Adrenal gland (tissue), 12 donors: ENCODE data around the gene MIOX. TPM values are rescaled to one million over a fixed set of nuclear protein-coding genes. Genes with fewer than 3 reads are reported as not detected.

Source experiments
- DNase-seq, 7 donors: peaks; one replicate each; pipeline ENCODE4 v3.0.0-alpha.2; 2019 to 2020
- H3K27ac ChIP-seq, 5 donors: fragments of 200-600 bp; sonication (generic) in 4 of 5; 1 replicate in 3 of 5; 2 replicates in 2 of 5; pipeline versions ENCODE4 v1.5.1 to v1.8.0; 2016 to 2020; ENCODE audit warnings: mild to moderate bottlenecking in 1 of 5
- H3K27me3 ChIP-seq: fragments of 200-600 bp; 2 replicates; pipeline ENCODE4 v1.8.0; 2021
- H3K36me3 ChIP-seq, 2 donors: fragments of 200-600 bp; replicated peaks in 1 of 2; 1 replicate in 1 of 2; 2 replicates in 1 of 2; pipeline versions ENCODE4 v1.5.1 to v1.8.0; 2018 to 2022
- H3K4me1 ChIP-seq, 2 donors: fragments of 200-600 bp; replicated peaks in 1 of 2; 1 replicate in 1 of 2; 2 replicates in 1 of 2; pipeline versions ENCODE4 v1.5.1 to v1.8.0; 2018 to 2021
- H3K4me3 ChIP-seq, 4 donors: fragments of 200-600 bp; sonication (generic) in 3 of 4; one replicate each; pipeline ENCODE4 v1.5.1; 2016 to 2018
- H3K9me3 ChIP-seq, 3 donors: fragments of 200-600 bp; sonication (generic) in 1 of 3; replicated peaks in 1 of 3; 1 replicate in 2 of 3; 2 replicates in 1 of 3; pipeline versions ENCODE4 v1.5.1 to v1.8.0; 2016 to 2021
- POLR2A ChIP-seq, 2 donors: fragments of 450-650 bp; IDR thresholded peaks; one replicate each; pipeline ENCODE4 v1.6.1; 2017; ENCODE audit warnings: antibody characterized with exemption in 2 of 2, mild to moderate bottlenecking in 2 of 2, moderate library complexity in 1 of 2
- WGBS, 4 donors: extraction: QIAGEN DNeasy Blood & Tissue Kit in 2 of 4; methylation state at CpG; one replicate each; pipeline versions ENCODE4 v1.1.5 to v1.1.7; 2013 to 2017; 5-methylcytosine and 5-hydroxymethylcytosine counted together
- intact Hi-C, 2 donors: fragments of 100-400 bp; cut with DNase I; formaldehyde crosslinking; loops; one replicate each; pipeline versions ENCODE4 v1.14.1 to v1.15.0; 2022 to 2023
- polyA plus RNA-seq, 3 donors: library from polyadenylated mRNA; stranded (reverse); fragments of 200-250 nt in 2 of 3; fragments of 350-450 nt in 1 of 3; fragmentation: Illumina TruSeq in 1 of 3; extraction: RNeasy Lipid Tissue Mini Kit (QIAGEN cat#74804) in 1 of 3; gene quantifications; one replicate each; pipeline ENCODE4 v1.2.3, GENCODE V29; 2013 to 2014
- total RNA-seq, 9 donors: library from RNA; depleted of rRNA in 4 of 9; stranded (reverse); fragments of >200 nt in 4 of 9; fragments of 120-200 nt in 1 of 9; fragmentation: NEBNext Ultra II Directional in 1 of 9; extraction: Animal tissue kit (Norgen Biotek cat#: 25700) in 1 of 9; gene quantifications; one replicate each; pipeline versions ENCODE4 v1.1.0 to v1.2.4, GENCODE V29; 2013 to 2023
- TF ChIP-seq, protein P1 (sequence below), 6 experiments: fragments of 450-650 bp in 4 of 6; fragments of 200-600 bp in 2 of 6; sonication (generic) in 1 of 6; IDR thresholded peaks; 1 replicate in 5 of 6; 2 replicates in 1 of 6; pipeline versions ENCODE4 v1.5.1 to v1.8.0; 2016 to 2021; ENCODE audit warnings: antibody characterized with exemption in 6 of 6, mild to moderate bottlenecking in 2 of 6, moderate library complexity in 1 of 6
- donor health status: healthy with polysubstance abuse.
- donor health status: Bipolar disorder and iron deficiency.
- donor health status: DM: yes; HTN: yes; CAD: no.
- donor health status: DM: no; HTN: no; CAD: no.
- donor health status: DM: no; HTN: no; CAD: no.
- donor health status: DM: yes; HTN: yes; CAD: no.

Gene MIOX
- total and polyA plus RNA-seq, 12 donors: not detected

DNA sequence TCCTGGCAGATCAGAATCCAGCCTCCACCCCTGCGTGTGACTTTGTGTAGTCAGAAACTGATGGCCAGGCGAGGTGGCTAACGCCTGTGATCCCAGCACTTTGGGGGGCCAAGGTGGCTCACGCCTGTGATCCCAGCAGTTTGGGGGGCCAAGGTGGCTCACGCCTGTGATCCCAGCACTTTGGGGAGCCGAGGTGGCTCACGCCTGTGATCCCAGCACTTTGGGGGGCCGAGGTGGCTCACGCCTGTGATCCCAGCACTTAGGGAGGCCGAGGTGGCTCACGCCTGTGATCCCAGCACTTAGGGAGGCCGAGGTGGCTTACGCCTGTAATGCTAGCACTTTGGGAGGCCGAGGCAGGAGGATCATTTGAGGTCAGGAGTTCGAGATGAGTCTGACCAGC lies 26.5 kb downstream of the MIOX start:
- Histone ChIP-seq H3K4me3 (no peak overlapping the region), H3K9me3 (no peaks in the 10 kb centered on the region), H3K27me3 (no peaks in the 10 kb centered on the region), H3K36me3 (peaks cover 0 to 9% of the 10 kb centered on the region in 2 donors), H3K27ac (no peak overlapping the region), H3K4me1 (peaks cover 0 to 11% of the 10 kb centered on the region in 2 donors)
- WGBS, 4 donors: 90 to 96% (median 94%) methylated on average over 8 to 15 of the region's 15 CpGs
- no peak for DNase-seq
- intact Hi-C loops: no loop called here
- TF ChIP-seq, protein P1, sequence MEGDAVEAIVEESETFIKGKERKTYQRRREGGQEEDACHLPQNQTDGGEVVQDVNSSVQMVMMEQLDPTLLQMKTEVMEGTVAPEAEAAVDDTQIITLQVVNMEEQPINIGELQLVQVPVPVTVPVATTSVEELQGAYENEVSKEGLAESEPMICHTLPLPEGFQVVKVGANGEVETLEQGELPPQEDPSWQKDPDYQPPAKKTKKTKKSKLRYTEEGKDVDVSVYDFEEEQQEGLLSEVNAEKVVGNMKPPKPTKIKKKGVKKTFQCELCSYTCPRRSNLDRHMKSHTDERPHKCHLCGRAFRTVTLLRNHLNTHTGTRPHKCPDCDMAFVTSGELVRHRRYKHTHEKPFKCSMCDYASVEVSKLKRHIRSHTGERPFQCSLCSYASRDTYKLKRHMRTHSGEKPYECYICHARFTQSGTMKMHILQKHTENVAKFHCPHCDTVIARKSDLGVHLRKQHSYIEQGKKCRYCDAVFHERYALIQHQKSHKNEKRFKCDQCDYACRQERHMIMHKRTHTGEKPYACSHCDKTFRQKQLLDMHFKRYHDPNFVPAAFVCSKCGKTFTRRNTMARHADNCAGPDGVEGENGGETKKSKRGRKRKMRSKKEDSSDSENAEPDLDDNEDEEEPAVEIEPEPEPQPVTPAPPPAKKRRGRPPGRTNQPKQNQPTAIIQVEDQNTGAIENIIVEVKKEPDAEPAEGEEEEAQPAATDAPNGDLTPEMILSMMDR (IDR thresholded peaks at IDR 0.05): no peak
- no peak for TF ChIP-seq POLR2A (IDR thresholded peaks at IDR 0.05)

DNA sequence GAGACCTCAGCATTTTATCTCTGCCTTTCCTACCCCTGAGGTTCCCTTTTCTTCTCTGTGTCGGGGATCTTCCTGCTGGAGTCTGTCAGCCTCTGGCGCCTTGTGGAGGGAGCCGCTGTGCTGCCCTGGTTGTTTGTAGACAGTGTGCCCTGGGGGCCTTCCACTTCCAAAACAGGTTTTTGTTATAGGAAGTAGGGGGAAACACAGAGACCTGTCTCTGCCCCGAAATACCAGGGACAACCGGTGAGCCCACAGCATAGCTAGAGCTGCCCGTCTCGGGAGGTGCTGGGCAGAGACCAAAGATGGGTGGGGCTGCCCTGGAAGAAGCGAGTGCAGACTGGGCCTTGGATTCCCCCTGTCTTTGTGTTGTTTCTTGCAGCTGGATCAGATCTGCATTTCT lies 29.4 kb downstream of the MIOX start:
- Histone ChIP-seq H3K27me3 (no peaks in the 10 kb centered on the region), H3K36me3 (peaks cover 0 to 28% of the 10 kb centered on the region in 2 donors), H3K9me3 (no peaks in the 10 kb centered on the region), H3K4me3 (no peak overlapping the region), H3K27ac (no peak overlapping the region), H3K4me1 (no peaks in the 10 kb centered on the region)
- DNase-seq: no peak
- intact Hi-C loops: no loop called here
- 89 to 99% (median 95%) methylated on average over 6 to 8 of the region's 8 CpGs for WGBS, 4 donors
- TF ChIP-seq, protein P1 (IDR thresholded peaks at IDR 0.05): no peak
- no peak for TF ChIP-seq POLR2A (IDR thresholded peaks at IDR 0.05)

DNA sequence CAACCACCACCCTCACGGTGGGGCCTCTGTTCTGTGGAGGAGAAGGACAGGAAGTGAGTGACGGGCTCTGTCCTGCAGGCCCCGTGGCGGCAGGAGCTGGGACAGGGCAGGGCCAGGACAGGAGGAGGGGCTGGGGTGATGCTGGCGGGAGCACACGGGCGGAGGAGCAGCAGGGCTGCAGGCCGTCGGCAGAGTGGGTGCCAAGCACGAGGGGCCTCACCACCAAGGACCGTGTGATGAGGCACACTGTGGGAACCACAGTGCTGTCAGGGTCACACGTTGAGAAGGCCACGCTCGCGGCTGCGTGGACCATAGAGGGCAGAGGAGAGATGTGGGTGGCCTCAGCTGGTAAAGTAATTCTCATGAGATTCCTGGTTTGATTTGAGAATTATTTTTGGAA lies 30.2 kb downstream of the MIOX start:
- peaks cover 0 to 32% of the 10 kb centered on the region in 2 donors for H3K36me3 ChIP-seq
- H3K4me3 ChIP-seq: no peak overlapping the region
- H3K4me1 ChIP-seq: no peaks in the 10 kb centered on the region
- intact Hi-C loops: no loop called here
- no peaks in the 10 kb centered on the region for H3K9me3 ChIP-seq
- no peaks in the 10 kb centered on the region for H3K27me3 ChIP-seq
- WGBS, 4 donors: 78 to 85% (median 83%) methylated on average over 15 to 16 of the region's 16 CpGs
- H3K27ac ChIP-seq: no peak overlapping the region
- DNase-seq: no peak
- no peak for TF ChIP-seq POLR2A (IDR thresholded peaks at IDR 0.05)
- TF ChIP-seq, protein P1 (IDR thresholded peaks at IDR 0.05): no peak

DNA sequence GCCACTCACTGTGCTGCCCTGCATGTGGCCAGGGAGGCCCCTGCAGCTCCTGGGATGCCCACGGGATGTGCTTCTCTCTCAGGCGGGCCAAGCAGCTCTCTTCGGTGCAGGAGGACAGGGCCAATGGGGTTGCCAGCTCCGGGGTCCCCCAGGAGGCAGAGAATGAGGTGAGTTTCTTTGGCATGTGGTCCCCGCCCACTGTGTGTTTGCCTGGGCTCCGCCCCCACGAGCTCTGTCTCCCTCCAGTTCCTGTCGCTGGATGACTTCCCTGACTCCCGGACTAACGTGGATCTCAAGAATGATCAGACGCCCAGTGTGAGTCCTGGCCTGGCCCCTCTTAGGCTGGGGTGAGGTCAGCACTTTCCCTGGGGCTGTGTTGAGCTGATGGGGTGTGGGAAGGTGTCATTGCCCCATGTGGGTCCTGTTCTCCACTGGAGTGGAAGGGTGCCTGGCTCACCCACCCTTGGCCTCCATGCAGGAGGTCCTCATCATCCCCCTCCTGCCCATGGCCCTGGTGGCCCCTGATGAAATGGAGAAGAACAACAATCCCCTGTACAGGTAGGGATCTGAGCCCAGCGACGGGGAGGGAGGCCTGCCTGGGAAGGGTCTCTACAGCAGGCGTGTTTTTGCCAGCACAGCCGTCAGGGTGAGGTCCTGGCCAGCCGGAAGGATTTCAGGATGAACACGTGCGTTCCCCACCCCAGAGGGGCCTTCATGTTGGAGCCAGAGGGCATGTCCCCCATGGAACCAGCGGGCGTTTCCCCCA lies 31.0 kb downstream of the MIOX start:
- H3K36me3 ChIP-seq: peaks cover 0 to 40% of the 10 kb centered on the region in 2 donors
- DNase-seq: no peak
- no peak overlapping the region for H3K27ac ChIP-seq
- TF ChIP-seq POLR2A (IDR thresholded peaks at IDR 0.05): no peak
- TF ChIP-seq, protein P1 (IDR thresholded peaks at IDR 0.05): no peak
- H3K4me1 ChIP-seq: no peaks in the 10 kb centered on the region
- H3K9me3 ChIP-seq: no peaks in the 10 kb centered on the region
- intact Hi-C loops: no loop called here
- H3K4me3 ChIP-seq: no peak overlapping the region
- WGBS, 4 donors: 86 to 91% (median 90%) methylated on average over 9 to 20 of the region's 20 CpGs
- no peaks in the 10 kb centered on the region for H3K27me3 ChIP-seq
